ENCODE data around the gene FOXO1. TPM values are rescaled to one million over a fixed set of nuclear protein-coding genes. Genes with fewer than 3 reads are reported as not detected.
A peak's percentile ranks its signal among the peaks of the same experiment; 100 is the strongest.

FOXO1 gene
- total and polyA plus RNA-seq, 2 of the 13 experiments (the other 11 are each of a cell fraction or from before 2014, with no cell fraction given): 8.1 to 13.1 TPM

DNA sequence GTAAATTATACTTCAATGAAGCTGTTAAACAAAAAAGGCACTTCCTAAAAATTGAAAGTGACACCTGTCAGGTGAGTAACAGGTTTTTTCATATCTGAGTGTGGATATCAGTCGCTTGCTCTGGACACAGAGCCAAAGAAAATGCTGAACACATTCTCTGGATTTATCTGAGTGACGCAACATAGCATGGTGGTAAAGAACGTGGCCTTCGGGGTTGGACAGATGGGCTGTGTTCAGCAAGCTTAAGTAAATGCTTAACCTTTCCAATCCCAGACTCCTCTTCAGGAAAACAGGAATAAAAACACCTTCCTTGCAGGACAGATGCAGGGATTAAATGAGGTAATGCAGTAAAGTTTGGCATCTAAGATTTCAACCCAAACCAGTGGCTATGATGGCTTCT lies 132.0 kb downstream of the FOXO1 start (continued):
- TF ChIP-seq, protein P1, sequence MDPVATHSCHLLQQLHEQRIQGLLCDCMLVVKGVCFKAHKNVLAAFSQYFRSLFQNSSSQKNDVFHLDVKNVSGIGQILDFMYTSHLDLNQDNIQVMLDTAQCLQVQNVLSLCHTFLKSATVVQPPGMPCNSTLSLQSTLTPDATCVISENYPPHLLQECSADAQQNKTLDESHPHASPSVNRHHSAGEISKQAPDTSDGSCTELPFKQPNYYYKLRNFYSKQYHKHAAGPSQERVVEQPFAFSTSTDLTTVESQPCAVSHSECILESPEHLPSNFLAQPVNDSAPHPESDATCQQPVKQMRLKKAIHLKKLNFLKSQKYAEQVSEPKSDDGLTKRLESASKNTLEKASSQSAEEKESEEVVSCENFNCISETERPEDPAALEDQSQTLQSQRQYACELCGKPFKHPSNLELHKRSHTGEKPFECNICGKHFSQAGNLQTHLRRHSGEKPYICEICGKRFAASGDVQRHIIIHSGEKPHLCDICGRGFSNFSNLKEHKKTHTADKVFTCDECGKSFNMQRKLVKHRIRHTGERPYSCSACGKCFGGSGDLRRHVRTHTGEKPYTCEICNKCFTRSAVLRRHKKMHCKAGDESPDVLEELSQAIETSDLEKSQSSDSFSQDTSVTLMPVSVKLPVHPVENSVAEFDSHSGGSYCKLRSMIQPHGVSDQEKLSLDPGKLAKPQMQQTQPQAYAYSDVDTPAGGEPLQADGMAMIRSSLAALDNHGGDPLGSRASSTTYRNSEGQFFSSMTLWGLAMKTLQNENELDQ (CRISPR knock-in tag; IDR thresholded peaks at IDR 0.05; ENCODE audit: borderline replicate concordance): no peak
- TF ChIP-seq SMAD3 (CRISPR knock-in tag; IDR thresholded peaks at IDR 0.05) (no peak), ZNF207 (IDR thresholded peaks at IDR 0.05; ENCODE audit: borderline replicate concordance) (no peak), PRMT3 (CRISPR knock-in tag; IDR thresholded peaks at IDR 0.05; ENCODE audit: borderline replicate concordance, low read depth) (no peak), ZNF850 (CRISPR knock-in tag; conservative IDR thresholded peaks at IDR 0.05) (no peak), ZNF451 (CRISPR knock-in tag; IDR thresholded peaks at IDR 0.05) (no peak), CBFB (CRISPR knock-in tag; IDR thresholded peaks at IDR 0.05) (no peak), GATA4 (IDR thresholded peaks at IDR 0.05; ENCODE audit: borderline replicate concordance, low read depth) (no peak), TBX2 (CRISPR knock-in tag; IDR thresholded peaks at IDR 0.05; ENCODE audit: borderline replicate concordance) (peak; percentile 36; the same call in 1 of the 2 replicates), ZFP62 (CRISPR knock-in tag; IDR thresholded peaks at IDR 0.05) (no peak), GFI1 (CRISPR knock-in tag; IDR thresholded peaks at IDR 0.05; ENCODE audit: borderline replicate concordance) (no peak)
- TF ChIP-seq, protein P2, sequence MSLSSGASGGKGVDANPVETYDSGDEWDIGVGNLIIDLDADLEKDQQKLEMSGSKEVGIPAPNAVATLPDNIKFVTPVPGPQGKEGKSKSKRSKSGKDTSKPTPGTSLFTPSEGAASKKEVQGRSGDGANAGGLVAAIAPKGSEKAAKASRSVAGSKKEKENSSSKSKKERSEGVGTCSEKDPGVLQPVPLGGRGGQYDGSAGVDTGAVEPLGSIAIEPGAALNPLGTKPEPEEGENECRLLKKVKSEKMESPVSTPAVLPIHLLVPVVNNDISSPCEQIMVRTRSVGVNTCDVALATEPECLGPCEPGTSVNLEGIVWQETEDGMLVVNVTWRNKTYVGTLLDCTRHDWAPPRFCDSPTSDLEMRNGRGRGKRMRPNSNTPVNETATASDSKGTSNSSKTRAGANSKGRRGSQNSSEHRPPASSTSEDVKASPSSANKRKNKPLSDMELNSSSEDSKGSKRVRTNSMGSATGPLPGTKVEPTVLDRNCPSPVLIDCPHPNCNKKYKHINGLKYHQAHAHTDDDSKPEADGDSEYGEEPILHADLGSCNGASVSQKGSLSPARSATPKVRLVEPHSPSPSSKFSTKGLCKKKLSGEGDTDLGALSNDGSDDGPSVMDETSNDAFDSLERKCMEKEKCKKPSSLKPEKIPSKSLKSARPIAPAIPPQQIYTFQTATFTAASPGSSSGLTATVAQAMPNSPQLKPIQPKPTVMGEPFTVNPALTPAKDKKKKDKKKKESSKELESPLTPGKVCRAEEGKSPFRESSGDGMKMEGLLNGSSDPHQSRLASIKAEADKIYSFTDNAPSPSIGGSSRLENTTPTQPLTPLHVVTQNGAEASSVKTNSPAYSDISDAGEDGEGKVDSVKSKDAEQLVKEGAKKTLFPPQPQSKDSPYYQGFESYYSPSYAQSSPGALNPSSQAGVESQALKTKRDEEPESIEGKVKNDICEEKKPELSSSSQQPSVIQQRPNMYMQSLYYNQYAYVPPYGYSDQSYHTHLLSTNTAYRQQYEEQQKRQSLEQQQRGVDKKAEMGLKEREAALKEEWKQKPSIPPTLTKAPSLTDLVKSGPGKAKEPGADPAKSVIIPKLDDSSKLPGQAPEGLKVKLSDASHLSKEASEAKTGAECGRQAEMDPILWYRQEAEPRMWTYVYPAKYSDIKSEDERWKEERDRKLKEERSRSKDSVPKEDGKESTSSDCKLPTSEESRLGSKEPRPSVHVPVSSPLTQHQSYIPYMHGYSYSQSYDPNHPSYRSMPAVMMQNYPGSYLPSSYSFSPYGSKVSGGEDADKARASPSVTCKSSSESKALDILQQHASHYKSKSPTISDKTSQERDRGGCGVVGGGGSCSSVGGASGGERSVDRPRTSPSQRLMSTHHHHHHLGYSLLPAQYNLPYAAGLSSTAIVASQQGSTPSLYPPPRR (CRISPR knock-in tag; IDR thresholded peaks at IDR 0.05; ENCODE audit: borderline replicate concordance): no peak
- TF ChIP-seq, protein P3, sequence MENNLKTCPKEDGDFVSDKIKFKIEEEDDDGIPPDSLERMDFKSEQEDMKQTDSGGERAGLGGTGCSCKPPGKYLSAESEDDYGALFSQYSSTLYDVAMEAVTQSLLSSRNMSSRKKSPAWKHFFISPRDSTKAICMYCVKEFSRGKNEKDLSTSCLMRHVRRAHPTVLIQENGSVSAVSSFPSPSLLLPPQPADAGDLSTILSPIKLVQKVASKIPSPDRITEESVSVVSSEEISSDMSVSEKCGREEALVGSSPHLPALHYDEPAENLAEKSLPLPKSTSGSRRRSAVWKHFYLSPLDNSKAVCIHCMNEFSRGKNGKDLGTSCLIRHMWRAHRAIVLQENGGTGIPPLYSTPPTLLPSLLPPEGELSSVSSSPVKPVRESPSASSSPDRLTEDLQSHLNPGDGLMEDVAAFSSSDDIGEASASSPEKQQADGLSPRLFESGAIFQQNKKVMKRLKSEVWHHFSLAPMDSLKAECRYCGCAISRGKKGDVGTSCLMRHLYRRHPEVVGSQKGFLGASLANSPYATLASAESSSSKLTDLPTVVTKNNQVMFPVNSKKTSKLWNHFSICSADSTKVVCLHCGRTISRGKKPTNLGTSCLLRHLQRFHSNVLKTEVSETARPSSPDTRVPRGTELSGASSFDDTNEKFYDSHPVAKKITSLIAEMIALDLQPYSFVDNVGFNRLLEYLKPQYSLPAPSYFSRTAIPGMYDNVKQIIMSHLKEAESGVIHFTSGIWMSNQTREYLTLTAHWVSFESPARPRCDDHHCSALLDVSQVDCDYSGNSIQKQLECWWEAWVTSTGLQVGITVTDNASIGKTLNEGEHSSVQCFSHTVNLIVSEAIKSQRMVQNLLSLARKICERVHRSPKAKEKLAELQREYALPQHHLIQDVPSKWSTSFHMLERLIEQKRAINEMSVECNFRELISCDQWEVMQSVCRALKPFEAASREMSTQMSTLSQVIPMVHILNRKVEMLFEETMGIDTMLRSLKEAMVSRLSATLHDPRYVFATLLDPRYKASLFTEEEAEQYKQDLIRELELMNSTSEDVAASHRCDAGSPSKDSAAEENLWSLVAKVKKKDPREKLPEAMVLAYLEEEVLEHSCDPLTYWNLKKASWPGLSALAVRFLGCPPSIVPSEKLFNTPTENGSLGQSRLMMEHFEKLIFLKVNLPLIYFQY (CRISPR knock-in tag; IDR thresholded peaks at IDR 0.05; ENCODE audit: borderline replicate concordance): no peak
- TF ChIP-seq, protein P4, sequence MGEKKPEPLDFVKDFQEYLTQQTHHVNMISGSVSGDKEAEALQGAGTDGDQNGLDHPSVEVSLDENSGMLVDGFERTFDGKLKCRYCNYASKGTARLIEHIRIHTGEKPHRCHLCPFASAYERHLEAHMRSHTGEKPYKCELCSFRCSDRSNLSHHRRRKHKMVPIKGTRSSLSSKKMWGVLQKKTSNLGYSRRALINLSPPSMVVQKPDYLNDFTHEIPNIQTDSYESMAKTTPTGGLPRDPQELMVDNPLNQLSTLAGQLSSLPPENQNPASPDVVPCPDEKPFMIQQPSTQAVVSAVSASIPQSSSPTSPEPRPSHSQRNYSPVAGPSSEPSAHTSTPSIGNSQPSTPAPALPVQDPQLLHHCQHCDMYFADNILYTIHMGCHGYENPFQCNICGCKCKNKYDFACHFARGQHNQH (CRISPR knock-in tag; IDR thresholded peaks at IDR 0.05): peak; percentile 45; the same call in 1 of the 2 replicates
- TF ChIP-seq, protein P5, sequence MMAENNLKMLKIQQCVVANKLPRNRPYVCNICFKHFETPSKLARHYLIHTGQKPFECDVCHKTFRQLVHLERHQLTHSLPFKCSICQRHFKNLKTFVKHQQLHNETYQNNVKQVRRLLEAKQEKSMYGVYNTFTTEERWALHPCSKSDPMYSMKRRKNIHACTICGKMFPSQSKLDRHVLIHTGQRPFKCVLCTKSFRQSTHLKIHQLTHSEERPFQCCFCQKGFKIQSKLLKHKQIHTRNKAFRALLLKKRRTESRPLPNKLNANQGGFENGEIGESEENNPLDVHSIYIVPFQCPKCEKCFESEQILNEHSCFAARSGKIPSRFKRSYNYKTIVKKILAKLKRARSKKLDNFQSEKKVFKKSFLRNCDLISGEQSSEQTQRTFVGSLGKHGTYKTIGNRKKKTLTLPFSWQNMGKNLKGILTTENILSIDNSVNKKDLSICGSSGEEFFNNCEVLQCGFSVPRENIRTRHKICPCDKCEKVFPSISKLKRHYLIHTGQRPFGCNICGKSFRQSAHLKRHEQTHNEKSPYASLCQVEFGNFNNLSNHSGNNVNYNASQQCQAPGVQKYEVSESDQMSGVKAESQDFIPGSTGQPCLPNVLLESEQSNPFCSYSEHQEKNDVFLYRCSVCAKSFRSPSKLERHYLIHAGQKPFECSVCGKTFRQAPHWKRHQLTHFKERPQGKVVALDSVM (CRISPR knock-in tag; IDR thresholded peaks at IDR 0.05): no peak
